Left cardiac atrium (tissue), 4 donors: ENCODE data around the gene NPLOC4. TPM values are rescaled to one million over a fixed set of nuclear protein-coding genes. Genes with fewer than 3 reads are reported as not detected.
"Not testable (repeated sequence)": the region's sequence is repeated elsewhere in the genome, so short reads cannot be mapped to it uniquely, and the experiment has no call there.

Experiments
- ATAC-seq, 2 donors: fragments of 200-7000 bp; cut with Tn5 transposase; one replicate each; pipeline ENCODE4 v1.9.1; 2020; ENCODE audit warnings: mild to moderate bottlenecking in 2 of 2, moderate library complexity in 2 of 2
- DNase-seq: peaks from one replicate; pipeline ENCODE4 v3.0.0-alpha.2; 2020
- intact Hi-C, 2 donors: fragments of 100-400 bp; cut with DNase I; formaldehyde crosslinking; loops; one replicate each; pipeline versions ENCODE4 v1.14.1 to v1.15.1; 2022 to 2023
- long read RNA-seq: library from polyadenylated mRNA; unstranded; transcript quantifications from one replicate; pipeline ENCODE4 v2.0.0, GENCODE V29; 2021
- total RNA-seq, 2 donors: library from RNA; stranded (reverse); fragmentation: NEBNext Ultra II Directional; extraction: Animal tissue kit (Norgen Biotek cat#: 25700); gene quantifications; one replicate each; pipeline ENCODE4 v1.2.1, GENCODE V29; 2021
- donor health status: DM: no; HTN: yes; CAD: no.
- donor health status: DM: no; HTN: yes; CAD: no; lungs with severe emphysema.
- donor health status: DM: yes; HTN: yes; CAD: no.
- donor health status: Dilated cardiomyopathy.

Gene NPLOC4
- total RNA-seq = 10 to 100 TPM; 67.2 to 97.1 TPM
- long read RNA-seq, partial matches to known transcripts = 6 of 59 reads
- long read RNA-seq, other reads (novel, unspliced or antisense) = 53 of 59 reads

- ATAC-seq (peak; percentile 87 to 94), DNase-seq (peak; percentile 87)
- intact Hi-C loops = no loop called here
These were observed at the start of gene NPLOC4, which contains the start of gene TSPAN10 for GRCh38 chr17:81636505-81637288. Gene NPLOC4, minus strand, starts transcription at chr17:81637112. Its CDS starts 182 bp downstream, at chr17:81636930. Gene TSPAN10, plus strand, starts transcription at chr17:81637196. Its CDS starts 5,217 bp downstream, at chr17:81642413.

- ATAC-seq (no peak), DNase-seq (no peak)
- intact Hi-C loops = no loop called here
These were observed 49.7 kb upstream of the NPLOC4 start for GRCh38 chr17:81686614-81687013.

DNA sequence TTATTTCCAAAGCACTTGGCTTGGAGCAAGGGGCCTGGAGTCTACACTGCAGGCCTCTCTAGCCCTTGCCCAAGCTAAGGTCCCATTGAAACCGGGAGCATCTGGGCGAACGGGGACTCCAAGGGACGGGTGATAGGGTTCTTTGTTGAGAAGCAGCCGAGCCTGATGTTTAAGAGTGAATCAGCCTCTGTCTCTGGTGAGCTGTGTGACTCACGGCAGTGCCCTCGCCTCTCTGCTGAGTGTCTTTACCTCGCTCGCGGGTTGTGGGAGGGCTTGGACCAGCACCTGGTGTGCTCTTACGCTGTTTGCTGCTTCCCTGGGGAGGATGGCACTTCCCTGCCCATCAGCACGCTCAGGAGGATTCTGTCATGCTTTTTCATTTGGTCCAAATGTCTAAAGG lies 48.2 kb upstream of the NPLOC4 start:
- intact Hi-C loops = no loop called here
- DNase-seq (no peak), ATAC-seq (no peak)

- intact Hi-C loops = no loop called here
- ATAC-seq (peak; percentile 2 to 39), DNase-seq (no peak)
These were observed 47.6 kb upstream of the NPLOC4 start for GRCh38 chr17:81684442-81684911.

- ATAC-seq (peak; percentile 98 to 99), DNase-seq (peak; percentile 99)
- intact Hi-C loops = no loop called here
These were observed 46.9 kb upstream of the NPLOC4 start, which contains the start of the genes ARL16 and HGS for GRCh38 chr17:81683584-81684441. Gene ARL16, minus strand, starts transcription at chr17:81683797. Its CDS starts 44 bp downstream, at chr17:81683753. Gene HGS, plus strand, starts transcription at chr17:81684011. Its CDS starts 56 bp downstream, at chr17:81684067.

DNA sequence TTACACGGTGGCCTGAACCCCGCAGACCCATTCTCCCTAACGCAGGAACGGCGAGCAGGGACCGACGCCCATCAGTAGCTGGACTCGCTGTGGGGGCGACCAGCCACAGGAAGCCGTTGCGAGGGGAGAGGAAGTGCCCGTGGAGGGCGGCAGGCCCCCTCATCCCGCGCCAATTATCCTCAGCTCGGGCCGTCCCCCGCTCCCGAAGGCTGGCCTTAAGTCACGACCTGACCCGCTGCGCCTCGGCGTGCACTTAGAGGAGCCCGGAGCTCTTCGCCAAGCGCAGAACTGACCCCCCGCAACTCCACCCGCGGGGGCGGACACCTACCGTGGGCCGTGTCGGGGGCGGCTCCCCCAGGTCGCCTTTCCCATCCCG lies 46.3 kb upstream of the NPLOC4 start:
- ATAC-seq (peak; percentile 5 to 20), DNase-seq (no peak)
- intact Hi-C loops = no loop called here

- ATAC-seq = no peak
- no peak for DNase-seq
- intact Hi-C loops = no loop called here
These were observed 45.8 kb upstream of the NPLOC4 start for GRCh38 chr17:81682565-81683207.

DNA sequence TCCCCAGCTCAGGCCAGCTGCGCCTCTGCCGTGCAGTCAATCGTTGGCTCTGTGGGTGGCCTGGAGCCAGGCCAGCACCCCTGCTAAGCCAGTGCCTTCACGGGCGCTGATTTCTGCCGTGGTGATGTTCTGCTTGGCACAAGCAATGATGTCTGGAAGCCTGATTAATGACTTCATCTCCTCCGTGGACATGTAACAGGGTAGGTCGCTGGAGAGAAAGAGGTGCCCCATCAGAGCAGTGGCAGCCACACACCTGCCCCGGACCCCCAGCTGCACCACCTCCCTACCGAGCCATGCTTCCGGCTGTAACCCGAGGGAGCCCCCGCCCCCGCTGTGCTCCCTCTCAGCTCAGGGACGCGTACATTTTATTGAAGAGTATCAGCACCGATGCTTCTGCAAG lies 44.8 kb upstream of the NPLOC4 start:
- intact Hi-C loops = no loop called here
- ATAC-seq (no peak), DNase-seq (no peak)

DNA sequence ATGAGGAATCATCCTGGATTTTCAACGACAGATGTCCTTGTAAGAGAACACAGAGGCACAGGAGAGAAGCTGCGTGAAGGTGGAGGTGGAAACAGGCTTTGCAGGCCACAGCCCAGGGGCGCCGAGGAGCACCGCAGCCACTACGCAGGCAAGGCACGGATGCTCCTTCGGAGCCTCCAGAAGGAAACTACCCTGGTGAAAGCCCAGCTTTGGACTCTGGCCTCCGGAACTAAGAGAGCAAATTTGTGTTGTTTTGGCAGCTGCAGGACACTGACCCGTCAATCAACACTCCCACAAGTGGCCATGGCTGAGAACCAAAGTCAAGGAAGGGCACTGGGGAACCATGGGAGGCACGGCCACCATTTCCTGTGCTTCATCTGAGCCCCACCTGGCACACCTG lies 43.2 kb upstream of the NPLOC4 start:
- DNase-seq = no peak
- no peak for ATAC-seq
- intact Hi-C loops = no loop called here

DNA sequence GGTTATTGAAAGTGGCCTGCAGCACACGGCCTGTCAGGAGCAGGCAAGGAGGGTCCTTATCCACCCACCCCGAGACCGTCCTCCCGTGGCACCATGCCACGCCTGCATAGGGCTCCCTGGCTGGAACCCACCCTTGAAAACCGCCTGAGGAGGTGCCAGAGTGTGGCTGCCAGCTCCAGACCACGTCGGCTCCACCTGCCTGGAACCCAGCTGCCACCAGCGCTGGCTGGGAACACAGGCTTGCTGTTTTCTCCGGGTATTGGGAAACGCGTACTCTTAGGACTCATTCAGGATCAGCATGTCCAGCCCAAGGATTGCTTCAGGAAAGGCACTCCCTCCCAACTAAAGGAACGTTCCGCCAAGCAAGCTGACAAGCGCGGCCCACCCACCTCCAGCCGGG lies 40.0 kb upstream of the NPLOC4 start:
- DNase-seq (no peak), ATAC-seq (peak in 1 of 2 donors; percentile 27)

DNA sequence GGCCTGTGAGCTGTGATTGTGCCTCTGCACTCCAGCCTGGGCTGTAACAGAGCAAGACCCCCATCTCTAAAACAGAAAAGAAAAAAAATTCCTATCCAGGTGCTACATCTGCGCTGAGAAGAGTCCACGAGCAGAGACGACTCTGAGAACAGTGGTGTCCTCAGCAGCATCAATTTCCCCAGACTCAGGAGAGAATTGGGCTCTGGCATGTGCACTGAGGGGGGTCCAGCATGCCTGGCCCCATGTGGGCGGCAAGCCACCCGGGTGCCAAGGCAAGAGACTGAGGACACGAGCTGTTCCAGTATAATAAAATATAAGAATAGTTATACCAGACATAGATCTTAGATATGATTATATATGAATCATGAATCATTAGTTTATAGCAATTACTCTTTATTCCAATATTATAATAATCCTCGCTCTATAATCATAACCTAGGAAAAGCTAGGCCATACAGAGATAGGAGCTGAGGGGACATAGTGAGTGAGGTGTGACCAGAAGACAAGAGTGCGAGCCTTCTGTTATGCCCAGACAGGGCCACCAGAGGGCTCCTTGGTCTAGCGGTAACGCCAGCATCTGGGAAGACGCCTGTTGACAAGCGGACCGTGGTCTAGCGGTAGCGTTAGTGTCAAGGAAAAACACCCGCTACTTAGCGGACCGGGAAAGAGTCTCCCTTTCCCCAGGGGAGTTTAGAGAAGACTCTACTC lies 38.8 kb upstream of the NPLOC4 start:
- intact Hi-C loops, DNase-seq, ATAC-seq: not testable (repeated sequence)

More for the DNA sequence above, 40.0 kb upstream of the NPLOC4 start:
- intact Hi-C loops = no loop called here

DNA sequence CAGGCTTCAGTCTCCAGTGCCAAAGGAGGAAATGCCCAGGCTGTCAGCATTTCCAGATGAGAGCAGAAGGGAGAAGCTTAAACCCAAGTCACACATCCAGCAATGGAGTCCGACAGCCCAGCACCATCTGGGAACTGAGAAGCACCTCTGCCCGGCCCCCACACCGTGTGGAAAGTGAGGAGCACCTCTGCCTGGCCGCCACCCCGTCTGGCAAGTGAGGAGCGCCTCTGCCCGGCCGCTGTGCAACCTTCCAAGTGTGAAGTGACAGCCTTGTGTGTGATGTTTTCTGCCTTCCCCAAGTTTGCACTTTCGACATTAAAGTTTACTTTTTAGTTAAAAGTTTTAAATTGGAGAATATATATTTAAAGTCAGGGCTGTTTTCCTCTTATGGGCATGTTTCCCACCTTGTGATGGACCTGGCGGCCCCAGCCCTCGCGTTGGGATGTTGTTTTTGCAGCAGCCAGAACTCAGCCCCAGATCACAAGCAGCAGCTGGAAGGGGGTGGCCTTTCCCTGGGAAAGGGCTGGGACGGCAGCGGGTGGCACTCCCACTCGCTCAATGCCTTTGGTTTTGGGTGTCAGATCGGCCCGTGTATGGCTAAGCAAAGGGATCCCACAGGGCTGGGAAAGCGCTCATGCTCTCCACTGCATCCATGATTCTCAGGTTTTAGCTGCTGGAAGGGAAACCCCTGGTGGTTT lies 36.8 kb upstream of the NPLOC4 start:
- DNase-seq (no peak), ATAC-seq (no peak)
- intact Hi-C loops = no loop called here

DNA sequence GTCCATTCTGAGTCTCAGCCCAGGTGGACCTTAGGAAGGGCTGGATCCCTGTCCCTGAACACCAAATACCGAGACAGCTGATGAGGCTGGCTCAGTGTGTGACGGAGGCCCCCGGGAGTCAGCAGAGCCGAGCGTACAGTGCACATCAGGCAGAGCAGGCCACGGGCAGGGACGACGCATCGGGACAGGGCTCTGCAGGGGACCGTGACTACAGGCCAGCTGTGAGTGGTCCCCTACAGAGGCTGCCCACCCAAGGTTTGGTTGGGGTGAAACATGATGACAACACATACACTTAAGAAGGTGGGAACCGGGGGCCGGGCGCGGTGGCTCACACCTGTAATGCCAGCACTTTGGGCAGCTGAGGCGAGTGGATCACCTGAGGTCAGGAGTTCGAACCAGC lies 36.0 kb upstream of the NPLOC4 start:
- DNase-seq (no peak), ATAC-seq (no peak)
- intact Hi-C loops = no loop called here

DNA sequence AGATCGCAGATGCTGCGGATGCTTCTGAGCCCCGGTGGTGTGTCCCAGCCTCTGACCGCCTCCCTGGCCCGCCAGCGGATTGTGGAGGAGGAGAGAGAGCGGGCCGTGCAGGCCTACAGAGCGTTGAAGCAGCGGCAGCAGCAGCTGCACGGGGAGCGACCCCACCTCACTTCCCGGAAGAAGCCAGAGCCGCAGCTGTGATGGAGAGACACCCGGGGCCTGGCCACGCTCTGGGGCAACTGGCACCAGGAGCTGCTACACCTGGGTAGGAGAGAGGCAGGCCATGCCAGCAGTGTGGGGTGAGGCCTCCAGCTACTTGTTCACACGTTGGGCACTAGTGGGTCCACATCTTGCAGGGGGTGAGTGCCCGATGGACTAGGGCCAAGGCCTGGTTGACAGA lies 35.6 kb upstream of the NPLOC4 start:
- DNase-seq (no peak), ATAC-seq (no peak)
- intact Hi-C loops = no loop called here

DNA sequence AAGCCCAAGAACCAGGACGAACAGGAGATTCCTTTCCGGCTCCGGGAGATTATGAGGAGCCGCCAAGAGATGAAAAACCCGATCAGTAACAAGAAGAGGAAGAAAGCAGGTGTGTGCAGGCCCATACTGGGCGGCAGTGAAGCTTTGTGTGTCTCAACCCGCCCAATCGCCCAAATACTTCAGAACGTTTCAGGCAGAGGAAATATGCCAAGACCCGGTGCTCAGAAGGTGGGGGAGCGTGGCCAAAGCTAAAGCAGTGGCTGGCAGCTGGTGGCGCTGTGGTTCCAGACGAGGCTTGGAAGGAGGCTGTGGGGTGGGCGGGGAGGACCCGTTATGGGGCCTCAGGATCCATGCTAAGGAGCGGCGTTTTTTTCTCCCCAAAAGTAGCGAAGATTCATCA lies 30.8 kb upstream of the NPLOC4 start:
- intact Hi-C loops = no loop called here
- ATAC-seq (no peak), DNase-seq (no peak)

- peak; percentile 98 for DNase-seq
- intact Hi-C loops = no loop called here
- peak; percentile 98 to 99 for ATAC-seq
These were observed 29.7 kb upstream of the NPLOC4 start, which contains the start of the genes CCDC137 and OXLD1 for GRCh38 chr17:81666342-81667191. Gene CCDC137, plus strand, starts transcription at chr17:81666737. Its CDS starts 30 bp downstream, at chr17:81666767. Gene OXLD1, minus strand, starts transcription at chr17:81666605. Its CDS starts 28 bp downstream, at chr17:81666577.

GRCh38 chr17:81666092-81666341 lies 29.1 kb upstream of the NPLOC4 start:
- no peak for ATAC-seq
- no peak for DNase-seq
- intact Hi-C loops = no loop called here
